ENCODE data around the gene BNIP2. TPM values are rescaled to one million over a fixed set of nuclear protein-coding genes. Genes with fewer than 3 reads are reported as not detected.
A peak's percentile ranks its signal among the peaks of the same experiment; 100 is the strongest.

BNIP2 gene
- total RNA-seq, 1 donor: 114 TPM

DNA sequence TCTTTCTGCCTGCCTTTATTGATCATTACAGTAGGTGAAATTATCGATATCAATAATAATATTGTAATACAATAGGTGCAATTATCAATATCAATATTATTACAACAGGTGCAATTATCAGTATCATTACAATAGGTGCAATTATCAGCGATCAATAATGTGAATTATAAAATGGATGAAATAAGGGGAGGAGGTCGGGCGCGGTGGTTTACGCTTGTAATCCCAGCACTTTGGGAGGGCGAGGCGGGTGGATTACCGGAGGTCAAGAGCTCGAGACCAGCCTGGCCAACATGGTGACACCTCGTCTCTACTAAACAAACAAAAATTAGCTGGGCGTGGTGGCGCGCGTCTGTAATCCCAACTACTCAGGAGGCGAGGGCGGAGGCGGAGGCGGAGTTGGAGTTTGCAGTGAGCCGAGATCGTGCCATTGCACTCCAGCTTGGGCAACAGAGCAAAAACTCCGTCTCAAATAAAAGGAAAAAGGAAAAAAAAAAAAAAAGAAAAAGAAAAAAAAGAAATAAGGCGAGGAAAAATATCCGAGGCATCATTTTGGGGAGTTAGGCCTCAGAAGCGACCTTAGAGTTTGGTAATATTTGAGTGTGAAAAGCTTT, 611 bp upstream of the BNIP2 start:
- TF ChIP-seq, protein P1, sequence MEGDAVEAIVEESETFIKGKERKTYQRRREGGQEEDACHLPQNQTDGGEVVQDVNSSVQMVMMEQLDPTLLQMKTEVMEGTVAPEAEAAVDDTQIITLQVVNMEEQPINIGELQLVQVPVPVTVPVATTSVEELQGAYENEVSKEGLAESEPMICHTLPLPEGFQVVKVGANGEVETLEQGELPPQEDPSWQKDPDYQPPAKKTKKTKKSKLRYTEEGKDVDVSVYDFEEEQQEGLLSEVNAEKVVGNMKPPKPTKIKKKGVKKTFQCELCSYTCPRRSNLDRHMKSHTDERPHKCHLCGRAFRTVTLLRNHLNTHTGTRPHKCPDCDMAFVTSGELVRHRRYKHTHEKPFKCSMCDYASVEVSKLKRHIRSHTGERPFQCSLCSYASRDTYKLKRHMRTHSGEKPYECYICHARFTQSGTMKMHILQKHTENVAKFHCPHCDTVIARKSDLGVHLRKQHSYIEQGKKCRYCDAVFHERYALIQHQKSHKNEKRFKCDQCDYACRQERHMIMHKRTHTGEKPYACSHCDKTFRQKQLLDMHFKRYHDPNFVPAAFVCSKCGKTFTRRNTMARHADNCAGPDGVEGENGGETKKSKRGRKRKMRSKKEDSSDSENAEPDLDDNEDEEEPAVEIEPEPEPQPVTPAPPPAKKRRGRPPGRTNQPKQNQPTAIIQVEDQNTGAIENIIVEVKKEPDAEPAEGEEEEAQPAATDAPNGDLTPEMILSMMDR (IDR thresholded peaks at IDR 0.05; ENCODE audit: insufficient read depth, low read depth, low read length): no peak
- H3K4me3 ChIP-seq (ENCODE audit: low read depth, low read length): peak overlapping the region; percentile 97
- DNase-seq (ENCODE audit: low read depth): peak; percentile 75

DNA sequence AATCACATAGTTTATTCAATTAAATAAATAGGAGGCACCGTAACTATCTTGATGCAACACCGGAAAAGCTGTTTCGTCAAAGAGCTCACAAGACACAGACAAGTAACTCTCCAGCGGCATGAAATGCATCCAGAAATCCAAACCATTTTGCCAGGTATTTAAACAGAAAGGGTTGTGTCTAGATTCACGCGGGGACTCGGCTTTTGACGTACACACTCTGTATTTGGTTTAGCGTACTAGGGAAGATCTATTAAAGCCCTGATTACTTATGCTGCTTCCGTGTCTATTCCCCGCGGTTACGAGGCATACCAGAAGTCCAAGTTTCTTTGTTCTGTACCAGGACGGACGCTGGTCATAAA, 718 bp downstream of the BNIP2 start:
- DNase-seq (ENCODE audit: low read depth): peak; percentile 90
- TF ChIP-seq, protein P1 (IDR thresholded peaks at IDR 0.05; ENCODE audit: insufficient read depth, low read depth, low read length): no peak
- peak overlapping the region; percentile 97 for H3K4me3 ChIP-seq (ENCODE audit: low read depth, low read length)

DNA sequence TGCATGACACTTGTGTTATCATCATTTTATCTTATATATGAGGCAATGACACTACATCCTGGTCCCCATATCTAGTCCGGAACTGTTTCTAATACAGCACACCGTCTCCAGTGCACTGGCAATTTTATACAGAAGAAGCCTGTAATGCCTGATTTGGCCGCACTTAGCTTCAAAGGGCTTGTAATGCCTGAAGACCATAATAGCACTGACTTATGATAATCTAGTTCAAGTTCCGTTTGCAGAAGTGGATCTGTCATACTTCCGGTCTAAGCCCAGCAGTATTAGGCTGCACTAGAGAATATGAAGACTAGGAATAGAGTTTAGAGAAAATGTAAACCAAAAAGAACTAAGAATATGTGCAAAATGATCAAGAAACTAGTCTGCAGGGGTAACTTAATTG, 1.3 kb downstream of the BNIP2 start:
- TF ChIP-seq, protein P1 (IDR thresholded peaks at IDR 0.05; ENCODE audit: insufficient read depth, low read depth, low read length): no peak

DNA sequence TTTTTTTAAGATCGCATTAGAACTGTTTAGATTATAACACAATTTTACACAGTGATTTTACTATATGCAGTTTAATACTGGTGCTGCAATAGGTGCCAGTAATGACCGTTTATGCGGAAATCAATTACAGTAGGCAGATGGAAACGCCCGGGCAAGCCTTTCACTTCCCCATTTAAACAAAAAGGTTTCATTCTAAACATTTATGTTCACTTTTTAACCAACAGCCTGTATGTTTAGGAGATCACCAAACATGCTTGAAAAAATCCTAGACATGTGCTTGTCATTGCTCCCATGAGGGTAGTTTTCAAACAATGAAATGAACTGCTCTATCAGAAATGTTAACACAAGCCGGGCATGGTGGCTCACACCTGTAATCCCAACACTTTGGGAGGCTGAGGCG, 2.7 kb downstream of the BNIP2 start:
- H3K4me3 ChIP-seq (ENCODE audit: low read depth, low read length): no peak overlapping the region
- TF ChIP-seq, protein P1 (IDR thresholded peaks at IDR 0.05; ENCODE audit: insufficient read depth, low read depth, low read length): no peak
- no peak for DNase-seq (ENCODE audit: low read depth)

More for the DNA sequence above, 1.3 kb downstream of the BNIP2 start:
- peak overlapping the region; percentile 97 for H3K4me3 ChIP-seq (ENCODE audit: low read depth, low read length)
- peak; percentile 48 for DNase-seq (ENCODE audit: low read depth)

DNA sequence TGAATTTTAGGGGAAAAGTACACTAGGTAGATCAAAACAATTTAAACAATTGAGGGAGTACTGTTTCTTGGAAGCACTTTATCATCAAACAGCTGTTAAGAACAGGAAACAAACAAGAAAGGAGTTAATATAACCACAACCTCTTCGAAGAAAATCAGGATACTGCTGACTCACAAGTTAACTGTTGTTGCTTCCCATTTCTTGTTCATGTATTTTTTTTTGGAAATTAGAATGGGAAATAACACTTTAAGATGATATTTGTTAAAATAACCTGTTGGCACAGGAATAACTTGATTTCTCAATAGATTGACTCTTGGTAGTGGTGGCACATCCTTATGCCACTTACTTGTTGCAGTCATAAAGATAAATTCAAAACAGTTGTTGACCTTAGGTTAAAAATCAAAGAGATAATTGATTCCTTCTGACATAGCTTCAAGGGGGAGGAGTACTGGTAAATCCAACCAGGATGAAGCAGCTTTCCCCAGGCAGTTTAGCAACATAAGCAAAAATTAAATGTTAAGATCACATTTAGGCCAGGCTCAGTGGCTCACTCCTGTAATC, 3.3 kb downstream of the BNIP2 start:
- TF ChIP-seq, protein P1 (IDR thresholded peaks at IDR 0.05; ENCODE audit: insufficient read depth, low read depth, low read length): no peak
- DNase-seq (ENCODE audit: low read depth): peak; percentile 58
- H3K4me3 ChIP-seq (ENCODE audit: low read depth, low read length): no peak overlapping the region

DNA sequence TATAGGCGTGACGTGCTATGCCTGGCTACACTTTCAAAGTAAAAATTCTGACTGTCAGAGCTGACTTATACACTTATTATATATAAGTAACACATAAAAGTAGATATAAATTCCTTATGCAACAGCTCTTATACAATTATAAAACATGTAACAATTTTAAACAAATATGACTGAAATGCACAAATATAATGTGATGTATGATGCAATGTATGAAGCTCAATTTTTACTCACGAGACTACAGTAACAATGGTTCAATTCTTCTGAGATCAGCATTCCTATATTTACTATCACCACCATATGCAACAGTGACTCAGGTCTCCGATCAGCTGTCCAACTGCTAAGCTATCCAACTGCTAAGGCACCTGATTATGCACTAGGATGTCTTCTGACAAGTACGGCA, 8.2 kb downstream of the BNIP2 start:
- H3K4me3 ChIP-seq (ENCODE audit: low read depth, low read length): no peak overlapping the region
- TF ChIP-seq, protein P1 (IDR thresholded peaks at IDR 0.05; ENCODE audit: insufficient read depth, low read depth, low read length): no peak
- DNase-seq (ENCODE audit: low read depth): no peak

DNA sequence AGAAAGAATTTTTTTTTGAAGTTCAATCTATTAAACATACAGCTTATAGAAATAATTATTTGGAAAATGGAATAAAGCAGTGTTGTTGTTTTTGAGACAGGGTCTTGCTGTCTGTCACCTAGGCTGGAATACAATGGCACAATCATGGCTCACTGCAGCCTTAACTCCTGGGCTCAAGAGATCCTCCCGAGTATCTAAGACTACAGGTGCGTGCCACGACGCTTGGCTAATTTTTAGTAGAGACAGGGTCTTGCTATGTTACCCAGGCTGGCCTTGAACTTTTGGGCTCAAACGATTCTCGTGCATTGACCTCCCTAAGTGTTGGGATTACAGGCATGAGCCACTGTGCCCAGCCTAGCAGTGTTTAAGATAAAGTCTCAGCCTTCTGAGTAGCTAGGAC, 8.8 kb downstream of the BNIP2 start:
- no peak for DNase-seq (ENCODE audit: low read depth)
- TF ChIP-seq, protein P1 (IDR thresholded peaks at IDR 0.05; ENCODE audit: insufficient read depth, low read depth, low read length): no peak
- H3K4me3 ChIP-seq (ENCODE audit: low read depth, low read length): no peak overlapping the region

All from fibroblast of villous mesenchyme (primary cell).